Colonic mucosa (tissue), 4 donors: Measurements from ENCODE around the gene MUC2. TPM values are rescaled to one million over a fixed set of nuclear protein-coding genes. Genes with fewer than 3 reads are reported as not detected.

ENCODE experiments used
- DNase-seq: peaks from one replicate; pipeline ENCODE4 v3.0.0-alpha.2; 2020
- H3K27ac ChIP-seq: fragments of 200-600 bp; one replicate; pipeline ENCODE4 v1.8.0; 2021
- H3K27me3 ChIP-seq: fragments of 200-600 bp; one replicate; pipeline ENCODE4 v1.8.0; 2021
- H3K36me3 ChIP-seq: fragments of 200-600 bp; one replicate; pipeline ENCODE4 v1.8.0; 2021
- H3K4me1 ChIP-seq: fragments of 200-600 bp; one replicate; pipeline ENCODE4 v1.8.0; 2021; ENCODE audit warnings: mild to moderate bottlenecking
- H3K4me3 ChIP-seq: fragments of 200-600 bp; one replicate; pipeline ENCODE4 v1.8.0; 2021
- H3K9ac ChIP-seq, 2 donors: one replicate each; pipeline ENCODE4 v1.7.0; 2013; ENCODE audit warnings: control low read depth in 2 of 2, low read depth in 2 of 2, low read length in 2 of 2
- H3K9me3 ChIP-seq: fragments of 200-600 bp; one replicate; pipeline ENCODE4 v1.8.0; 2021
- intact Hi-C: fragments of 100-400 bp; cut with DNase I; formaldehyde crosslinking; loops from one replicate; pipeline ENCODE4 v1.14.1; 2022
- total RNA-seq, 2 donors: library from RNA; stranded (reverse); fragmentation: NEBNext Ultra II Directional in 1 of 2; extraction: Animal tissue kit (Norgen Biotek cat#: 25700) in 1 of 2; gene quantifications; one replicate each; pipeline ENCODE4 v1.2.1, GENCODE V29; 2021
- TF ChIP-seq, protein P1 (sequence below): fragments of 200-600 bp; IDR thresholded peaks from one replicate; pipeline ENCODE4 v1.8.0; 2022; ENCODE audit warnings: antibody characterized with exemption, mild to moderate bottlenecking
- donor health status: healthy.
- donor health status: DM: no; HTN: no; CAD: no.
- donor health status: DM: no; HTN: no; CAD: no.

MUC2 gene
- total RNA-seq, 2 donors from 2014 or later: 1,230 to 1,438 TPM

DNA sequence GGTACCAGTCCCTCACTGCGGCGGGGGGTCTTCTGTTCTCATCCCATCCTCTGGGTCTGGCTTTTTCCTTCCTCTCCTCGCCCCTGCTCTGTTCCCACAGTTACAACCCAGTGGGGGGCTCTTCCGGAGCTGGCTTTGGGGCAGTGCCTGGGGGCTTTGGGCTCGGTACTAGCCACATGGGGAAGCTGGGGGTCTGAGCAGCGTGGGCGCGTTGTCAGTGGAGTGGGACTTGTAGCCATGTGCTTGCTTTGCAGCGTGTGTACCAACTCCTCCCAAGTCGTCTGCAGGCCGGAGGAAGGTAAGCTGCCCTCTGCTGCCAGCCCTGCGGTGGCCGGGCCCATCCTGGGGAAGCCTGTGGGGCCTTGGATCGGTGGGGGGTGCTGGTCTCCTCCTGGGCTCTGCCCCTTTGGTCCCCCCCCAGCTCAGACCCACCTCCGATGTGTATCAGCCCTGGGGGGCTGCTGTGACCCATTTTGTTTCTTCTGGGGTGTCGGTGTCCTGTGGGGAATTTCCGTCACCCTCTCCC is 17.5 kb downstream of the MUC2 start:
- Histone ChIP-seq H3K27me3 (no peaks in the 10 kb centered on the region), H3K9ac (no peak overlapping the region), H3K4me3 (no peak overlapping the region), H3K27ac (no peak overlapping the region), H3K4me1 (no peaks in the 10 kb centered on the region), H3K36me3 (no peaks in the 10 kb centered on the region), H3K9me3 (no peaks in the 10 kb centered on the region)
- DNase-seq: no peak
- TF ChIP-seq, protein P1, sequence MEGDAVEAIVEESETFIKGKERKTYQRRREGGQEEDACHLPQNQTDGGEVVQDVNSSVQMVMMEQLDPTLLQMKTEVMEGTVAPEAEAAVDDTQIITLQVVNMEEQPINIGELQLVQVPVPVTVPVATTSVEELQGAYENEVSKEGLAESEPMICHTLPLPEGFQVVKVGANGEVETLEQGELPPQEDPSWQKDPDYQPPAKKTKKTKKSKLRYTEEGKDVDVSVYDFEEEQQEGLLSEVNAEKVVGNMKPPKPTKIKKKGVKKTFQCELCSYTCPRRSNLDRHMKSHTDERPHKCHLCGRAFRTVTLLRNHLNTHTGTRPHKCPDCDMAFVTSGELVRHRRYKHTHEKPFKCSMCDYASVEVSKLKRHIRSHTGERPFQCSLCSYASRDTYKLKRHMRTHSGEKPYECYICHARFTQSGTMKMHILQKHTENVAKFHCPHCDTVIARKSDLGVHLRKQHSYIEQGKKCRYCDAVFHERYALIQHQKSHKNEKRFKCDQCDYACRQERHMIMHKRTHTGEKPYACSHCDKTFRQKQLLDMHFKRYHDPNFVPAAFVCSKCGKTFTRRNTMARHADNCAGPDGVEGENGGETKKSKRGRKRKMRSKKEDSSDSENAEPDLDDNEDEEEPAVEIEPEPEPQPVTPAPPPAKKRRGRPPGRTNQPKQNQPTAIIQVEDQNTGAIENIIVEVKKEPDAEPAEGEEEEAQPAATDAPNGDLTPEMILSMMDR: no peak
- intact Hi-C loops: no loop called here

DNA sequence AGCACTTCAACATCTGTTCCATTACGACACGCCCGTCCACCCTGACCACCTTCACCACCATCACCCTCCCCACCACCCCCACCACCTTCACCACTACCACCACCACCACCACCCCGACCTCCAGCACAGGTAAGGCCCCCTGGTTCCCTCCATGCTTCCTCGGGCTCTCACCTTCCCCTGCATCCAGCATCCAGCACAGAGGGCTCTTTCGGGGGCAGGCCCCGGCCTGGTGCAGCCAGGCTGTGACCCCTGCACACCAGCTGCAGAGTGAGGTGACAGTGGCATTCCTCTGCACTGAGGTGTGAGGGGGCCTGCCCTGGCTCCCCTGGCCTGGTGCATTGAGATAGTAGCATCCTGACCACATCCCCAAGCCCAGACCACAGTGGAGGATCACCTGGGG is 18.2 kb downstream of the MUC2 start:
- no peaks in the 10 kb centered on the region for H3K36me3 ChIP-seq
- DNase-seq: no peak
- H3K27me3 ChIP-seq: no peaks in the 10 kb centered on the region
- H3K9ac ChIP-seq: no peak overlapping the region
- intact Hi-C loops: no loop called here
- TF ChIP-seq, protein P1: no peak
- H3K9me3 ChIP-seq: no peaks in the 10 kb centered on the region
- no peaks in the 10 kb centered on the region for H3K4me1 ChIP-seq
- no peak overlapping the region for H3K27ac ChIP-seq
- no peak overlapping the region for H3K4me3 ChIP-seq

DNA sequence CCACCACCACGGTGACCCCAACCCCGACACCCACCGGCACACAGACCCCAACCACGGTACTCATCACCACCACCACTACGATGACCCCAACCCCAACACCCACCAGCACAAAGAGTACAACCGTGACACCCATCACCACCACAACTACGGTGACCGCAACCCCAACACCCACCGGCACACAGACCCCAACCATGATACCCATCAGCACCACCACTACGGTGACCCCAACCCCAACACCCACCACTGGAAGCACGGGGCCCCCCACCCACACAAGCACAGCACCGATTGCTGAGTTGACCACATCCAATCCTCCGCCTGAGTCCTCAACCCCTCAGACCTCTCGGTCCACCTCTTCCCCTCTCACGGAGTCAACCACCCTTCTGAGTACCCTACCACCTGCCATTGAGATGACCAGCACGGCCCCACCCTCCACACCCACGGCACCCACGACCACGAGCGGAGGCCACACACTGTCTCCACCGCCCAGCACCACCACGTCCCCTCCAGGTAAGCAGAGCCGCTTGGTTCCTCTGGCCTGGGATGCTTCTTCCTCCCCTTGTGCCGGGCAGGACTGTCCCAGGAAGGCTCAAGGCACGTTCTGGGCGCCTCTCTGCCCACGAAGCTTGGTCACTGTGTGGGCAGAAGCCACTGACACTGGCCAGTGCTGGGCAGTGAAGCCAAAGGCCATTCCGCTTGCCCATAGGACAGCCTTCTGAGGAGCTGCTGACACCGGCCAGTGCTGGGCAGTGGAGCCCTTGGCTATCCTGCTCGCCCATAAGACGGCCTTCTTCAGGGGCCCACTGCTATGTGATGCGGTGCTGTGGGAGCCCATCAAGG is 25.1 kb downstream of the MUC2 start:
- no peak for DNase-seq
- intact Hi-C loops: no loop called here
- H3K9ac ChIP-seq: no peak overlapping the region

DNA sequence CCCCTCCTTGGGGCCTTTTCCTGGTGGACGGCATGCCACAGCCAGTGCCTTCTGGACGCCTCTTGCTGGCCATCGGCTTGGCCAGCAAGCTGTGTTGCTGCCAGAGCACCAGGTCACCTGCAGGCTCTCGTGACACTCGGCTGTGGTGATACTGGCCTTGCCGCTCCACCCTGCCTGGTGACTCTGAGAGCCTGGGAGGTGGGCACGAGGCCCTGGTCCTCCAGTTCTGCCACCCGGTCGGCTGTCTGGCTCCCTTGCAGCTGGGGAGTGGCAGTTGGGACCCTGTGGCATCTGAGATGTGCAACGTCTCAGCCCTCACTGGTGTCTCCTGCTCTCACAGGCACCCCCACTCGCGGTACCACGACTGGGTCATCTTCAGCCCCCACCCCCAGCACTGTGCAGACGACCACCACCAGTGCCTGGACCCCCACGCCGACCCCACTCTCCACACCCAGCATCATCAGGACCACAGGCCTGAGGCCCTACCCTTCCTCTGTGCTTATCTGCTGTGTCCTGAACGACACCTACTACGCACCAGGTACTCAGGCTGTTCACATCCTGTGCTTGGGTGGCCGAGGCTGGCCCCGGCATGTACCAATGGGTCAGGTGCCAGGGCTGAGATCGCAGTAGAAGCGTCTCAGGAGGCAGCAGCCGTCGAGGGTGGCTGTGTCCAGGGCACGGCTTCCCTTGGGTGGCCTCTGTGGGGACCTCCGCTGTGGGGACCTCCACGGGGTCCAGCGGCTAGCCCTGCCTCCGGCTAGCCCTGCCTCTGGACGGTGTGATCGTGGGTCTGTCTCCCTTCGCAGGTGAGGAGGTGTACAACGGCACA is 26.0 kb downstream of the MUC2 start:
- intact Hi-C loops: no loop called here
- DNase-seq: no peak
- Histone ChIP-seq H3K9me3 (no peaks in the 10 kb centered on the region), H3K27me3 (no peaks in the 10 kb centered on the region), H3K9ac (no peak overlapping the region), H3K36me3 (no peaks in the 10 kb centered on the region), H3K4me1 (no peaks in the 10 kb centered on the region), H3K4me3 (no peak overlapping the region), H3K27ac (no peak overlapping the region)
- TF ChIP-seq, protein P1: no peak

More for the DNA sequence above, 25.1 kb downstream of the MUC2 start:
- H3K36me3 ChIP-seq: no peaks in the 10 kb centered on the region
- no peak overlapping the region for H3K4me3 ChIP-seq
- H3K27ac ChIP-seq: no peak overlapping the region
- TF ChIP-seq, protein P1: no peak
- H3K4me1 ChIP-seq: no peaks in the 10 kb centered on the region
- H3K9me3 ChIP-seq: no peaks in the 10 kb centered on the region
- no peaks in the 10 kb centered on the region for H3K27me3 ChIP-seq

DNA sequence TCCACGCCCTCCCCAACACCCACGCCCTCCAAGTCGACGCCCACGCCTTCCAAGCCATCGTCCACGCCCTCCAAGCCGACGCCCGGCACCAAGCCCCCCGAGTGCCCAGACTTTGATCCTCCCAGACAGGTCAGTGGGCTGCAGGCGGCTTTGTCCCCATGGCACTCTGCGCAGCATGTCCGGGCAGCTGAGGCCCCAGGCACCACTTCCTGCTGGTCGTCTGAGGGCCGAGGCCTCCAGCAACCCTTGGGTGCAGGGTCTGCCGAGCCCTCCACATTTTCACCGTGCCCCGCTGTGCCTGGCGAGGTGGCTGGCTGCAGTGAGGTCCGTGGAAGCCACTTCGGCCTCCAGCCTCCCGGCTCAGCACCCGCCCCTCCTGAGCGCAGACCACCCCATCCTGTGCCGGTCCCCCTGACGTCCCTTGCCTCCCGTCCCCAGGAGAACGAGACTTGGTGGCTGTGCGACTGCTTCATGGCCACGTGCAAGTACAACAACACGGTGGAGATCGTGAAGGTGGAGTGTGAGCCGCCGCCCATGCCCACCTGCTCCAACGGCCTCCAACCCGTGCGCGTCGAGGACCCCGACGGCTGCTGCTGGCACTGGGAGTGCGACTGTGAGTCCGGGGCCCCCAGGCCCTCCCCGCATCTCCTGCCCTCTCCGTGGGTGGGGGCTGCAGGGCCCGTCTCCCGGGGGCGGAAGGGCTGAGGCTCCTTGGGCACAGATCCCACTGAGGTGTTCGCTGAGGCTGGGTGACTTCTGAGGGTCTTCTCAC is 26.8 kb downstream of the MUC2 start:
- Histone ChIP-seq H3K4me1 (no peaks in the 10 kb centered on the region), H3K27me3 (no peaks in the 10 kb centered on the region), H3K36me3 (no peaks in the 10 kb centered on the region), H3K9ac (no peak overlapping the region), H3K9me3 (no peaks in the 10 kb centered on the region), H3K27ac (no peak overlapping the region), H3K4me3 (no peak overlapping the region)
- intact Hi-C loops: no loop called here
- no peak for DNase-seq
- TF ChIP-seq, protein P1: no peak
